A673 (cell line): ENCODE data around the gene CATSPERB. TPM values are rescaled to one million over a fixed set of nuclear protein-coding genes. Genes with fewer than 3 reads are reported as not detected.
"Not testable (repeated sequence)": the region's sequence is repeated elsewhere in the genome, so short reads cannot be mapped to it uniquely, and the experiment has no call there.

Experiments used
- BruUV-seq: library from RNA; stranded (reverse); fragments of 400-500 nt; replicated peaks from 2 replicates; lab custom pipeline; 2021; lab: Mats Ljungman, UMichigan
- CTCF ChIA-PET: fragments of 300-600 bp; sonication (Branson Sonifier 250); formaldehyde crosslinking; loops from one replicate; lab custom pipeline; 2022; ENCODE audit warnings: antibody characterized with exemption; lab: Charles Lee
- POLR2A ChIA-PET: fragments of 300-600 bp; sonication (Branson Sonifier 250); formaldehyde crosslinking; loops from one replicate; lab custom pipeline; 2022; ENCODE audit warnings: antibody characterized with exemption; ENCODE audit not compliant: low non-redundant PET; lab: Charles Lee
- DNase-seq: peaks from one replicate; pipeline ENCODE4 v3.0.0-alpha.2; 2015; ENCODE audit warnings: low spot score
- H3K27ac ChIP-seq: fragments of 200-600 bp; sonication (generic); 2 replicates; pipeline ENCODE4 v1.5.1; 2016; ENCODE audit warnings: mixed run types, low read depth, mild to moderate bottlenecking, mixed read lengths, antibody characterized with exemption, low read length; ENCODE audit not compliant: poor library complexity, severe bottlenecking
- H3K27me3 ChIP-seq: fragments of 200-600 bp; sonication (generic); replicated peaks from 2 replicates; pipeline ENCODE4 v1.6.1; 2017; ENCODE audit warnings: mixed run types, low read depth, mild to moderate bottlenecking, mixed read lengths, antibody characterized with exemption, low read length; ENCODE audit not compliant: insufficient read depth, poor library complexity
- H3K36me3 ChIP-seq: fragments of 200-600 bp; sonication (generic); 2 replicates; pipeline ENCODE4 v1.6.1; 2016; ENCODE audit warnings: mixed run types, mild to moderate bottlenecking, mixed read lengths, antibody characterized with exemption, low read length; ENCODE audit not compliant: insufficient read depth, poor library complexity, severe bottlenecking
- H3K4me1 ChIP-seq: fragments of 200-600 bp; sonication (generic); 2 replicates; pipeline ENCODE4 v1.6.1; 2017; ENCODE audit warnings: mixed run types, mild to moderate bottlenecking, mixed read lengths, antibody characterized with exemption, low read length; ENCODE audit not compliant: insufficient read depth, poor library complexity, severe bottlenecking
- H3K4me3 ChIP-seq: fragments of 200-600 bp; sonication (generic); 2 replicates; pipeline ENCODE4 v1.5.1; 2016; ENCODE audit warnings: low read depth, mixed run types, mild to moderate bottlenecking, mixed read lengths, low read length; ENCODE audit not compliant: poor library complexity, severe bottlenecking
- H3K9me3 ChIP-seq: fragments of 200-600 bp; sonication (generic); 2 replicates; pipeline ENCODE4 v1.6.1; 2016; ENCODE audit warnings: mixed run types, low read depth, mild to moderate bottlenecking, mixed read lengths, antibody characterized with exemption, low read length; ENCODE audit not compliant: poor library complexity, severe bottlenecking
- EZH2 ChIP-seq: fragments of 200-600 bp; sonication (generic); IDR thresholded peaks from 2 replicates; pipeline ENCODE4 v1.6.1; 2017; ENCODE audit warnings: borderline replicate concordance, low read depth, mild to moderate bottlenecking, mixed read lengths, antibody characterized with exemption, low read length; ENCODE audit not compliant: poor library complexity, severe bottlenecking
- intact Hi-C: fragments of 100-400 bp; cut with micrococcal nuclease; formaldehyde crosslinking; loops from one replicate; pipeline ENCODE4 v1.10.0; 2022; ENCODE audit not compliant: unreplicated experiment
- total RNA-seq: library from RNA; stranded (reverse); gene quantifications from 2 replicates; pipeline ENCODE4 v1.2.3, GENCODE V29; 2021
- TF ChIP-seq, protein P1 (sequence below): fragments of 300-800, 200-600 bp; sonication (generic); conservative IDR thresholded peaks from 2 replicates; pipeline ENCODE4 v1.5.1; 2017; ENCODE audit warnings: low read depth, mild to moderate bottlenecking, antibody characterized with exemption, low read length, moderate library complexity, mixed read lengths

The CATSPERB gene
- total RNA-seq, 1 experiment from 2014 or later, result not detected

DNA sequence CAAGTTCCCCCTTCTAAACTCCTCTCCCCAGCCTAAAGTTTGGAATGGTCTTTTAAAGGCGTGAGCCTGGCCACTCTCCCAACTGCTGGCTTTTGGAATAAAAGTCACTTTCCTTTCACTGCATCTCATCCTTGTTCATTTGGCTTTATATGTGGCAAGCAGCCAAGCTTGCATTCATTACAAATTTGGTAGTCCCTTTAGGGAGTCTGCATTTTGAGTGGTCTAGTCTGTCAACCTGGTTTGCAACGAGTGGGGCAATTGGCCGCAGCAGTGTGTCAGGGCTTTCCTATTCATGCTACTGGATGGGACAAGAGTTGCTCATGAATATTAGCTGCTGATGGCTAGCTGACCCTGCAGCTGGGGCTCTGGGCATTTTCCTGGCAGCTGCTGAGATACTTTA, 57.0 kb downstream of the CATSPERB start:
- Histone ChIP-seq H3K4me3 (no peak overlapping the region), H3K27me3 (no peaks in the 10 kb centered on the region), H3K9me3 (peaks cover 13% of the 10 kb centered on the region), H3K36me3 (no peaks in the 10 kb centered on the region), H3K27ac (no peak overlapping the region), H3K4me1 (no peaks in the 10 kb centered on the region)
- intact Hi-C loops, result no loop called here
- CTCF ChIA-PET, result no interaction called here
- POLR2A ChIA-PET, result no interaction called here
- peak; percentile 3 for DNase-seq
- BruUV-seq, result no TSS peak
- TF ChIP-seq, protein P1, sequence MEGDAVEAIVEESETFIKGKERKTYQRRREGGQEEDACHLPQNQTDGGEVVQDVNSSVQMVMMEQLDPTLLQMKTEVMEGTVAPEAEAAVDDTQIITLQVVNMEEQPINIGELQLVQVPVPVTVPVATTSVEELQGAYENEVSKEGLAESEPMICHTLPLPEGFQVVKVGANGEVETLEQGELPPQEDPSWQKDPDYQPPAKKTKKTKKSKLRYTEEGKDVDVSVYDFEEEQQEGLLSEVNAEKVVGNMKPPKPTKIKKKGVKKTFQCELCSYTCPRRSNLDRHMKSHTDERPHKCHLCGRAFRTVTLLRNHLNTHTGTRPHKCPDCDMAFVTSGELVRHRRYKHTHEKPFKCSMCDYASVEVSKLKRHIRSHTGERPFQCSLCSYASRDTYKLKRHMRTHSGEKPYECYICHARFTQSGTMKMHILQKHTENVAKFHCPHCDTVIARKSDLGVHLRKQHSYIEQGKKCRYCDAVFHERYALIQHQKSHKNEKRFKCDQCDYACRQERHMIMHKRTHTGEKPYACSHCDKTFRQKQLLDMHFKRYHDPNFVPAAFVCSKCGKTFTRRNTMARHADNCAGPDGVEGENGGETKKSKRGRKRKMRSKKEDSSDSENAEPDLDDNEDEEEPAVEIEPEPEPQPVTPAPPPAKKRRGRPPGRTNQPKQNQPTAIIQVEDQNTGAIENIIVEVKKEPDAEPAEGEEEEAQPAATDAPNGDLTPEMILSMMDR, result no peak
- TF ChIP-seq EZH2, result no peak

DNA sequence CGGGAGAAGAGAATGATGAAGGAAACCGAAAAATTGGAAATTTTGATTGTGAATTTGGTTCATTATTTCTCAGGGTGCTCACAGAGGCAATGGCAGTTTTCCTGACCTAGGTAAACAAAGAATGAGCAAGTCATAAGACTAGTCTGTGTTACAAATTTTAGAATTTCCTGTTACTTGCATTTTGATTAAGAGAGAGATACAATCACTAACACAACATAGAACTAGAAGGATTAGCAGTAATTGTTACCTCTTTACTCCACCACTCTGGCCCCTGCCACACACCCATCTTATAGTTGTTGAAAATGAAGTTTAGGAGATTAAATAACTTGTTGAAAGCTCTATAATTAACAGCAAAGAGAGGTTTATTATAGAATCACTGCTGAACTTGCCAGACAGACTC, 62.0 kb downstream of the CATSPERB start:
- H3K4me1 ChIP-seq, result no peaks in the 10 kb centered on the region
- POLR2A ChIA-PET, result no interaction called here
- H3K9me3 ChIP-seq, result no peaks in the 10 kb centered on the region
- no peak overlapping the region for H3K4me3 ChIP-seq
- DNase-seq, result no peak
- intact Hi-C loops, result no loop called here
- no peaks in the 10 kb centered on the region for H3K27me3 ChIP-seq
- H3K27ac ChIP-seq, result no peak overlapping the region
- TF ChIP-seq EZH2, result no peak
- TF ChIP-seq, protein P1, result no peak
- no peaks in the 10 kb centered on the region for H3K36me3 ChIP-seq
- no TSS peak for BruUV-seq
- CTCF ChIA-PET, result no interaction called here

GRCh38 chr14:91667101-91667500, 64.8 kb downstream of the CATSPERB start:
- H3K36me3 ChIP-seq, intact Hi-C loops, H3K27ac ChIP-seq, H3K27me3 ChIP-seq, H3K4me3 ChIP-seq, DNase-seq, BruUV-seq, CTCF ChIA-PET, H3K9me3 ChIP-seq, POLR2A ChIA-PET, H3K4me1 ChIP-seq: not testable (repeated sequence)

GRCh38 chr14:91660790-91661189, 71.1 kb downstream of the CATSPERB start:
- TF ChIP-seq, protein P1, result no peak
- TF ChIP-seq EZH2, result no peak
- ChIA-PET POLR2A (no interaction called here), CTCF (no interaction called here)
- Histone ChIP-seq H3K9me3 (no peaks in the 10 kb centered on the region), H3K27me3 (peaks cover 12% of the 10 kb centered on the region), H3K27ac (no peak overlapping the region), H3K4me1 (no peaks in the 10 kb centered on the region), H3K36me3 (no peaks in the 10 kb centered on the region), H3K4me3 (no peak overlapping the region)
- no peak for DNase-seq
- BruUV-seq, result no TSS peak
- intact Hi-C loops, result no loop called here
